Dedifferentiated amniotic fluid mesenchymal stem cell (primary cell): ENCODE results near the gene TMEM37.

Experiments used
- DNase-seq: peaks from one replicate; pipeline ENCODE4 v3.0.0-alpha.2; 2016; ENCODE audit errors: extremely low spot score

TMEM37 gene

DNA sequence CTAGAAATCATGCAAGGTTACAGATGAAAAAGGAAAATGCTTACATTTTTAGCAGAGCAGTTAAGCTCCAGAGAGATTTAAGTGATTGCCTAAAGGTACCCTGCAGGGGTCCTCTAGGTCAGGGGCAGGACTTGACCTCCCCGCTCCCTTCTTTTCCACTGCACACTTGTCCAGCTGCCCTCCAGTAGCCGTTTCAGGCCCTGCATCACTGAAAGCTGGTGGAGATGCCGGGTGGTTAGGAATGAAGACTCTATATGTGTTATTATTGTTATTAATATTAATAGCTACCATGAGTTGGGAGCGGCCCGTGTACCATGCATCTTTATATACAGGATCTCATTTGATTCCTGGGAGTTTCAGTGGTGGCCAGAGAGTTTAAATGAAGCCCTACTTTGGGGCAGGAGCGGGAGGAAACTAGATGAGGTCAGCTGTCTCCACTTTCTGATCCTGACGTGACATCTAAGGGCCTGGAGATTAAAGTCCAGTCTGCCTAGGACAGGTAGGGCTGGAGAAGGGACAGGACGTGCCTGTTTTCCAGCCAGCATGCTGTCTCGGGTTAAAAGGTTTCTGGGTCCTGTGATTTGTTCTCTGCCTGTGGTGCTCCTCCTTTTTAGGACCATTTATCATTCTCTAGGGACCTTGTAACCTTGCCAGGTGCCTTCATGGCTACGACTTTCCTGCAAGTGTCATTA, 2.1 kb downstream of the TMEM37 start:
- DNase-seq: no peak

- no peak for DNase-seq
Measured at GRCh38 chr2:119434664-119435063, 3.0 kb downstream of the TMEM37 start.

DNA sequence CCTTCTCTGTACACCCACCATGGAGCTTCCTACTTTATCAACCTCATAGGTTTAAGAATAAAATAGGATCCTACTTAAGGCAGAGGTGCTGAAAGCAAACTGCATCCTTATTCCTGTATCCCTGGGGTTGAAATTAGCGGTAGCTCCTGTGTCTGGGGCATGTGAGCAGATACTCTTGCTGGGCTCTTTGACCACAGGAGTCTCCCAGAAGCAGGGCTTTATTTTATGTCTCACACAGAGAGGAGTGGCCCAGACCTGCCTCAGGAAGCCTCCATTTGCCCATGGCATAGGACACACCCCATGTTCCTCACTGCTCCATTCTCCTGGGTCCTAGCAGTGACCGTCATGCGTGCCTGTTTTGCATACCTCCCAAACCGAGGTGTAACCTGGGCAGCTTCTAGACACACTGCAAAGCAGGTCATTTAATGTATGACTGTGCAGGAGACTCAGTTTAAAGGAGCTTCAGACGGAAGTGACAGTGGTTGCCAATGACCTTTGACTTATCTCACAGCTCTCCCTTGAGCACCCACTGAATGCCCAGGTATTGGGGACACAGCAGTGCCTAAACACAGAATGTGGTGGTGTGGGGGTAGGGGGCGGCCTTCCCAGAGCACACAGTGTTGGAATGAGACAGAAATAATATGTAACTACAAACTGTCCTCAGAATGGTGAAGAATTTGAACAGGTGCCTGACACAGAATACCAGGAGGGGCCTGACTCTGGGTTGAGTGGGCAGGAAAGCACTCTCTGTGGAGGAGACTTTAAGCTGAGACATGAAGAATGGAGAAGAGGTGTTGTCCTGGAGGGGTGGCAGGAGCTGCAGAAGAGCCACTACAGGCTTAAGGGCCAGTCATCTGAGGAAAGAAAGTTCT, 3.7 kb downstream of the TMEM37 start:
- DNase-seq: no peak

DNA sequence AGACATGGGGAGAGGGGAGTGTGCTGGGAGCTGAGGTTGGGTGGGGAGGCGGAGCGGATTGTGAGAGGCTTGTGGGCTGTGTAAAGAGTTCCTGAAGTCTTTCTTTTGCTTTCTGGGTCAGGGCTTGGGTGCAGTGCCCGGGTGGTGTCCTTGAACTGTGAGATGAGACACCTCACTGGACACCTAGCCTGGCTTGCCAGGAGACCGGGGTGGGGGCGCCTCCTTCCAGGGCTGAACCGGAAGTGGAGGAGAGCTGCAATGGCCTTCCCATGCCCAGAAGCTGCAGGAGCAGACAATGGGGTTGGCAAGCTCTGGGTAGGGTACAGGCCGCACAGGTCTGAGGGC, 4.3 kb downstream of the TMEM37 start:
- no peak for DNase-seq

DNA sequence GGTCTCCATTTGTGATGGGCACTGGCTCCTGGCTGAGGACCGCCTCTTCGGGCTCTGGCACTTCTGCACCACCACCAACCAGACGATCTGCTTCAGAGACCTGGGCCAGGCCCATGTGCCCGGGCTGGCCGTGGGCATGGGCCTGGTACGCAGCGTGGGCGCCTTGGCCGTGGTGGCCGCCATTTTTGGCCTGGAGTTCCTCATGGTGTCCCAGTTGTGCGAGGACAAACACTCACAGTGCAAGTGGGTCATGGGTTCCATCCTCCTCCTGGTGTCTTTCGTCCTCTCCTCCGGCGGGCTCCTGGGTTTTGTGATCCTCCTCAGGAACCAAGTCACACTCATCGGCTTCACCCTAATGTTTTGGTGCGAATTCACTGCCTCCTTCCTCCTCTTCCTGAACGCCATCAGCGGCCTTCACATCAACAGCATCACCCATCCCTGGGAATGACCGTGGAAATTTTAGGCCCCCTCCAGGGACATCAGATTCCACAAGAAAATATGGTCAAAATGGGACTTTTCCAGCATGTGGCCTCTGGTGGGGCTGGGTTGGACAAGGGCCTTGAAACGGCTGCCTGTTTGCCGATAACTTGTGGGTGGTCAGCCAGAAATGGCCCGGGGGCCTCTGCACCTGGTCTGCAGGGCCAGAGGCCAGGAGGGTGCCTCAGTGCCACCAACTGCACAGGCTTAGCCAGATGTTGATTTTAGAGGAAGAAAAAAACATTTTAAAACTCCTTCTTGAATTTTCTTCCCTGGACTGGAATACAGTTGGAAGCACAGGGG, 5.5 kb downstream of the TMEM37 start:
- DNase-seq: no peak

GRCh38 chr2:119438128-119438656, 6.5 kb downstream of the TMEM37 start:
- no peak for DNase-seq

GRCh38 chr2:119438726-119439284, 7.2 kb downstream of the TMEM37 start:
- DNase-seq: no peak

DNA sequence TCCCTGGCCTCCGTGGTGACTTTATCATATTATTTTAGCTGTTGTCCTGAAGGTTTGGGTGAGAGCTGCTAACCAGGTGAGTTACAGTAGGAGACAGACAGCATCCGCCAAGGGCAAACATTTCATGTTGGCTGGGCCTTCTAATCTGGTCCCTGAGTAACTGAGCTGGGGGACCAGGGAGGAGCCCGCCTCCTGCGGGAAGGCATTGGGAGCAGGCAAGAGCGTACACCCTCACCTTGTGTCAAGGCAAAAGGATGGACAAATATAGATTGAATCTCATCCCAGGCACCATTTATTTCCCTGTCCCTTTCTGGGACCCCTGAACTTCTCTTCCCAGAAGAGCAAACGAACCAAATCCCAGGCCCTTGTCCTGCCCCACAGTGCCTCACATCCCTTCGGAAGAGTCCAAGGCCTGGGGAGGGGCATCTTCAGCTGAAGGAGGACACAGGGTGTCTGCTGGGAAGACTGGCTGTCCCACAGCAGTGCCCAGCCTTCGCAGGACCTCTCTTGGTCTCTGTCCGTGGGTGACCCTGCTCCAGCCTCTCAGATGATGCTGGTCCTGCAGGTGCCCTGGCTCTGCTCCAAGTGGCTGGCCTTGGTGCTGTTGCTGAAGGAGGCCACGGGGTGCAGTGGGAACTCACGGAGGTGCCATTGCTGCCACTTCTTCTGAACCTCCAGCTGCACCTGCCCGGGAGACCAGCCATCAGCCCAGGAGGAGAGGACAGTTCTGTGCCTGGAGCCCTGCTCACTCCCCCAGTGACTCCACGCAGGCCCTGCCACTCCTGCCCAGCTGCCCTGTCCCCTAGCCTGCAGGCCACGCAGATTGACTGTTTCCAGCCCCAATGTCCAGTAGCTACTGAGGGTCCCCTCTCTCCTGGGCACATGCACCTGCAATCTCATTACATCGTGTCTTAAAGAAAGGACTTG, 8.2 kb downstream of the TMEM37 start:
- DNase-seq: no peak

DNA sequence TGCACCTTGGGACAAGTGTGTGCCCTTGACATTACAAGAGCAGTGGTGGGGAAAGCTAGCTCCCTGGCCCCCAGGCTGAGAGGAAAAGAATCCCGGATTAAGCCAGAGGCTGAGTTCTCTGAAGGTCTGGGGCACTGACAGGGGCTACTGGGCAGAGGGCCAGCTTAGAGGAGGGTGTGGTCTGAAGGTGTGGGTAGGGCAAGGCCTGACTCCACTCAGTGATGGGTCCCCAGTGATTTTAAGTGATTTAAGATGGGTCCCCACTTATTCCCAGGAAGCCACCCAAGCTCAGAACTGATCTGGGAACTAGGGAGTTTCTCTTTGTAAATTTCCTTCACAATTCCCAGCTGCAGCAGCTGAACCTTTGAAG, 8.8 kb downstream of the TMEM37 start:
- no peak for DNase-seq

GRCh38 chr2:119440873-119441272, 9.2 kb downstream of the TMEM37 start:
- no peak for DNase-seq

- DNase-seq: no peak
Measured at GRCh38 chr2:119441376-119442225, 9.9 kb downstream of the TMEM37 start.

- no peak for DNase-seq
Measured at GRCh38 chr2:119442226-119442619, 10.6 kb downstream of the TMEM37 start.

DNA sequence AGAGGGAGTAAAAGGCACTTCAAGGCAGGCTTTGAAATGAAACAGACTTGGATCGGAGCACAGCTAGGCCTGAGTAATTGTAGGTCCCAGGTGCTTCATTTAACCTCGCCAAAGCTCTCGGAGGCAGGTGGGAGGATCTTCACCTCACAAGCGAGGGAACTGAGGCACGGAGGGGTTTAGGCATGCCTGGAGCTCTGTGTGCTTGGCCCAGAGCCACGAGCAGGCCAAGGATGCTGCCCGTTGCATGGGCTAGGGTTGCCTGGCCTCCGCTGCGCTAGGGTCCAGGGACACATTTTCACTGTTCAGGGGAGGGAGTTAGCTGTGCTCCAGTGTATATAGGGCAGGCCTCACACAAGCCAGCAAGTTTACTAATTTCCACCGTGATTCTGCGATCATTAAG, 11.2 kb downstream of the TMEM37 start:
- no peak for DNase-seq

DNA sequence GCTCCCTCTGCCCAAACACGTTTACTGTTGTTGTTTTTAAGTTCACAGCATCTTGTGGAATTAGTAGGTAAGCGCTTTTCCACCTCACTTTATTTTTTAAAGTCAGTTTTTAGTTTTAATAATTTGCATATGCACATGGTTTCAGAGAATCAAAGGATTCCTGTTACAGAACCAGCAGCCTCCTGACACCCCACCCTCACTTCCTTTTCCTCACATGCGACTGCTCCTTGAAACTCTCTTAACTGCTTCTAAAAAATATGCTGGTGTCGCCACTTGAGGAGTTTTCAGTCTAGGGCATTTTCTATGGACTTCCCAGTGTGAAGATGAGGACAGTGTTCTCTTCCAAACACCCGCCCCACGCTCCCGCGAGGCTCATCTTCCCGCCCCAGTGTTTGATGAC, 14.4 kb downstream of the TMEM37 start:
- DNase-seq: no peak

GRCh38 chr2:119448427-119449141, 16.9 kb downstream of the TMEM37 start:
- DNase-seq: no peak

GRCh38 chr2:119449521-119449920, 17.9 kb downstream of the TMEM37 start:
- DNase-seq: no peak

DNA sequence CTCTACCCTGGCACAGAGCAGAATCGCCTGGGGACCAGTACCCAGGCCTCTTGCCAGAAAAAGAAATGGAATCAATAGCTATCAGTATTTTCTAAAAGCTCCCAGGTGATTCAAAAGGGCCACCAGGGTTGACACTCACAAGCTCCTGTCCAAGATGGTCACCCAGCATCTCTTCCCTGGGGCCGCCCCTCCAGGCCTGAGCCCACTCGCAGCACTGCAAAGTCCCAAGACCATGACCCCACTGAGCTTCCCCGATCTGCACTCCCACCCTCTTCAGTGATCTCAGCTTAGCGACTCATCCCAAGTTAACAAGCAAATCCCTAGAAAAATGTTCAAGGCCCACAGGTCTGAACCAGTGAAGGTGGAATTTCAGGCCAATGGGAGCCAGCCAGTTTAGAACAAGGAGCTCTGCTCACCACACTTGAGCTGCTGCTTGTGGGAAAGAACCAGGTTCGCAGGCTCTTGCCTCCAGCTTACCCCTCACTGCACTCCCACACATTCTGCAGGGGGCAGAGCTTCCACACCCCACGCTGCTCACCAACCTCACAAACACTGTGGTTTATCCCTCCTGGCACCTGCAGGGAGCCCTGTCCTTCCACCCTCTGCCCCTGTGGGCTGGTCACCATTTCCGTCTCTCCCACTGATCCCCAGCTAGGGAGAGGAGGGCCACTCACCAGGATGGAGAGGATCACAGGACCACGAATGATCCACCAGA, 19.8 kb downstream of the TMEM37 start:
- DNase-seq: no peak

- DNase-seq: no peak
Measured at GRCh38 chr2:119453972-119454593, 22.4 kb downstream of the TMEM37 start.
